ENCODE data around the gene SHC2. TPM values are rescaled to one million over a fixed set of nuclear protein-coding genes. Genes with fewer than 3 reads are reported as not detected.

SHC2 gene
- total and polyA plus RNA-seq, 2 of the 13 experiments (the other 11 are each of a cell fraction or from before 2014, with no cell fraction given), result 9.0 to 18.3 TPM

DNA sequence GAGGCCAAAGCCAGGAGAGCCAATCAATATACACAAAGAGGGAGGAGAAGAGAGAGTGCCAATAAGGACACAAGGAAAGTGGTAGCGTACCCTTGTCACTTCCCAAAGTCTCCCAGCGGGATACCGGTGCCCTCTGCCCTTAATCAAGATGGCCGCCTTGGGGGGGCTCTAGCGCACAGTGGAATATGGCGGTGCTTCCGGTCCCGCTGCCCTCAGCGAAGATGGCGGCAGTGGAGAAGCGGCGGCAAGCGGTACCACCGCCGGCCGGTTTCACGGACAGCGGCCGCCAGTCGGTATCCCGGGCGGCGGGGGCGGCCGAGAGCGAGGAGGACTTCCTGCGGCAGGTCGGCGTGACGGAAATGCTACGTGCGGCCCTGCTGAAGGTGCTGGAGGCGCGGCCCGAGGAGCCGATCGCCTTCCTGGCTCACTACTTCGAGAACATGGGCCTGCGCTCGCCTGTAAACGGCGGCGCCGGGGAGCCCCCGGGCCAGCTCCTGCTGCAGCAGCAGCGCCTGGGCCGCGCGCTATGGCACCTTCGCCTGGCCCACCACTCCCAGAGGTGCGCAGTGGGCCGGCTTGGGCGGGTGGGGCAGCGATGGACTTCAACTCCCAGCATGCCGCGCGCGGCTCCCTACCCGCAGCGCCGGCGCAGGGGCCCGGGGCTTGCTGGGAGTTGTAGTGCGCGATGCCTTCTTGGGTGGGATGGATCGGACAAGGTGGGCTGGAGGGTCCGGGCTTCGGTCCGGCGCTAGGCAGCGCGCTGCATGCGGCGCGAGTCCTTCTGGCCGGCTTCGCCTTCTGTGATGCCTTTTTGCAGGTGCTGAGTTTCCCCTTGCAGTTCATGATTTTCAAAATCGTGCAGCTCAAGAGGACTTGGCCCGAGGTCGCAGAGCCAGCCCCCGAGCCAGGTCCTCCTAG, 46.7 kb upstream of the SHC2 start, which contains the start of gene TPGS1 (continued):
- TF ChIP-seq, protein P1, sequence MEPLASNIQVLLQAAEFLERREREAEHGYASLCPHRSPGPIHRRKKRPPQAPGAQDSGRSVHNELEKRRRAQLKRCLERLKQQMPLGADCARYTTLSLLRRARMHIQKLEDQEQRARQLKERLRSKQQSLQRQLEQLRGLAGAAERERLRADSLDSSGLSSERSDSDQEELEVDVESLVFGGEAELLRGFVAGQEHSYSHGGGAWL (CRISPR knock-in tag; IDR thresholded peaks at IDR 0.05), result peak; percentile 56; the same call in 1 of the 2 replicates
- TF ChIP-seq ZNF761 (CRISPR knock-in tag; conservative IDR thresholded peaks at IDR 0.05) (no peak), RAD51 (IDR thresholded peaks at IDR 0.05; ENCODE audit: borderline replicate concordance) (no peak), ZNF615 (CRISPR knock-in tag; IDR thresholded peaks at IDR 0.05; ENCODE audit: borderline replicate concordance) (peak; percentile 85; the same call in 1 of the 2 replicates), HNRNPUL1 (IDR thresholded peaks at IDR 0.05; ENCODE audit: low read depth, low read length) (no peak), ZNF552 (CRISPR knock-in tag; IDR thresholded peaks at IDR 0.05; ENCODE audit: borderline replicate concordance) (no peak; the same call in 1 of the 2 replicates), MAF1 (CRISPR knock-in tag; IDR thresholded peaks at IDR 0.05; ENCODE audit: borderline replicate concordance) (no peak), SRSF1 (optimal IDR thresholded peaks at IDR 0.05; ENCODE audit: low read depth, low read length) (no peak), FOXA1 (IDR thresholded peaks at IDR 0.05) (no peak), FOXA1 (CRISPR knock-in tag; IDR thresholded peaks at IDR 0.05) (no peak; the same call in 1 of the 2 replicates), NCOA5 (CRISPR knock-in tag; IDR thresholded peaks at IDR 0.05) (no peak), ZNF234 (CRISPR knock-in tag; conservative IDR thresholded peaks at IDR 0.05) (no peak), U2AF2 (IDR thresholded peaks at IDR 0.05; ENCODE audit: low read depth, low read length) (no peak), SMARCC2 (IDR thresholded peaks at IDR 0.05) (no peak)
- TF ChIP-seq, protein P2, sequence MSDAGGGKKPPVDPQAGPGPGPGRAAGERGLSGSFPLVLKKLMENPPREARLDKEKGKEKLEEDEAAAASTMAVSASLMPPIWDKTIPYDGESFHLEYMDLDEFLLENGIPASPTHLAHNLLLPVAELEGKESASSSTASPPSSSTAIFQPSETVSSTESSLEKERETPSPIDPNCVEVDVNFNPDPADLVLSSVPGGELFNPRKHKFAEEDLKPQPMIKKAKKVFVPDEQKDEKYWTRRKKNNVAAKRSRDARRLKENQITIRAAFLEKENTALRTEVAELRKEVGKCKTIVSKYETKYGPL (CRISPR knock-in tag; IDR thresholded peaks at IDR 0.05), result no peak
- TF ChIP-seq, protein P3, sequence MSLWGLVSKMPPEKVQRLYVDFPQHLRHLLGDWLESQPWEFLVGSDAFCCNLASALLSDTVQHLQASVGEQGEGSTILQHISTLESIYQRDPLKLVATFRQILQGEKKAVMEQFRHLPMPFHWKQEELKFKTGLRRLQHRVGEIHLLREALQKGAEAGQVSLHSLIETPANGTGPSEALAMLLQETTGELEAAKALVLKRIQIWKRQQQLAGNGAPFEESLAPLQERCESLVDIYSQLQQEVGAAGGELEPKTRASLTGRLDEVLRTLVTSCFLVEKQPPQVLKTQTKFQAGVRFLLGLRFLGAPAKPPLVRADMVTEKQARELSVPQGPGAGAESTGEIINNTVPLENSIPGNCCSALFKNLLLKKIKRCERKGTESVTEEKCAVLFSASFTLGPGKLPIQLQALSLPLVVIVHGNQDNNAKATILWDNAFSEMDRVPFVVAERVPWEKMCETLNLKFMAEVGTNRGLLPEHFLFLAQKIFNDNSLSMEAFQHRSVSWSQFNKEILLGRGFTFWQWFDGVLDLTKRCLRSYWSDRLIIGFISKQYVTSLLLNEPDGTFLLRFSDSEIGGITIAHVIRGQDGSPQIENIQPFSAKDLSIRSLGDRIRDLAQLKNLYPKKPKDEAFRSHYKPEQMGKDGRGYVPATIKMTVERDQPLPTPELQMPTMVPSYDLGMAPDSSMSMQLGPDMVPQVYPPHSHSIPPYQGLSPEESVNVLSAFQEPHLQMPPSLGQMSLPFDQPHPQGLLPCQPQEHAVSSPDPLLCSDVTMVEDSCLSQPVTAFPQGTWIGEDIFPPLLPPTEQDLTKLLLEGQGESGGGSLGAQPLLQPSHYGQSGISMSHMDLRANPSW (CRISPR knock-in tag; IDR thresholded peaks at IDR 0.05; ENCODE audit: borderline replicate concordance), result no peak; the same call in 1 of the 2 replicates
- TF ChIP-seq, protein P4, sequence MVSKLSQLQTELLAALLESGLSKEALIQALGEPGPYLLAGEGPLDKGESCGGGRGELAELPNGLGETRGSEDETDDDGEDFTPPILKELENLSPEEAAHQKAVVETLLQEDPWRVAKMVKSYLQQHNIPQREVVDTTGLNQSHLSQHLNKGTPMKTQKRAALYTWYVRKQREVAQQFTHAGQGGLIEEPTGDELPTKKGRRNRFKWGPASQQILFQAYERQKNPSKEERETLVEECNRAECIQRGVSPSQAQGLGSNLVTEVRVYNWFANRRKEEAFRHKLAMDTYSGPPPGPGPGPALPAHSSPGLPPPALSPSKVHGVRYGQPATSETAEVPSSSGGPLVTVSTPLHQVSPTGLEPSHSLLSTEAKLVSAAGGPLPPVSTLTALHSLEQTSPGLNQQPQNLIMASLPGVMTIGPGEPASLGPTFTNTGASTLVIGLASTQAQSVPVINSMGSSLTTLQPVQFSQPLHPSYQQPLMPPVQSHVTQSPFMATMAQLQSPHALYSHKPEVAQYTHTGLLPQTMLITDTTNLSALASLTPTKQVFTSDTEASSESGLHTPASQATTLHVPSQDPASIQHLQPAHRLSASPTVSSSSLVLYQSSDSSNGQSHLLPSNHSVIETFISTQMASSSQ (IDR thresholded peaks at IDR 0.05; ENCODE audit: low read depth), result no peak
- TF ChIP-seq, protein P4 (CRISPR knock-in tag; IDR thresholded peaks at IDR 0.05; ENCODE audit: borderline replicate concordance), result no peak
